Prostate gland (tissue), 2 donors: ENCODE results near the gene DNAH14. TPM values are rescaled to one million over a fixed set of nuclear protein-coding genes. Genes with fewer than 3 reads are reported as not detected.
A peak's percentile ranks its signal among the peaks of the same experiment; 100 is the strongest.
"Not testable (repeated sequence)": the region's sequence is repeated elsewhere in the genome, so short reads cannot be mapped to it uniquely, and the experiment has no call there.

Experiments
- DNase-seq: peaks from one replicate; pipeline ENCODE4 v3.0.0-alpha.2; 2019; ENCODE audit warnings: low spot score
- H3K27ac ChIP-seq, 2 donors: fragments of 200-600 bp; sonication (generic); 2 replicates each; pipeline ENCODE4 v1.5.1; 2017 to 2019
- H3K27me3 ChIP-seq: fragments of 200-600 bp; sonication (generic); replicated peaks from 2 replicates; pipeline ENCODE4 v1.5.1; 2019; ENCODE audit not compliant: insufficient read depth
- H3K36me3 ChIP-seq, 2 donors: fragments of 200-600 bp; sonication (generic); 1 replicate in 1 of 2; 2 replicates in 1 of 2; pipeline versions ENCODE4 v1.5.1 to v1.8.1; 2017 to 2019
- H3K4me1 ChIP-seq: fragments of 200-600 bp; sonication (generic); replicated peaks from 2 replicates; pipeline ENCODE4 v1.5.1; 2019
- H3K4me3 ChIP-seq, 2 donors: fragments of 200-600 bp; sonication (generic); 2 replicates each; pipeline ENCODE4 v1.5.1; 2017 to 2019
- H3K9me3 ChIP-seq: fragments of 200-600 bp; sonication (generic); 2 replicates; pipeline ENCODE4 v1.5.1; 2017
- POLR2A ChIP-seq: fragments of 450-650 bp; IDR thresholded peaks from one replicate; pipeline ENCODE4 v1.6.1; 2016; ENCODE audit warnings: antibody characterized with exemption, mild to moderate bottlenecking
- POLR2AphosphoS5 ChIP-seq: sonication (generic); formaldehyde crosslinking; IDR thresholded peaks from one replicate; pipeline ENCODE4 v1.6.1; 2017; ENCODE audit warnings: antibody characterized with exemption
- WGBS: methylation state at CpG from one replicate; pipeline ENCODE4 v1.1.5; 2018; 5-methylcytosine and 5-hydroxymethylcytosine counted together
- intact Hi-C: fragments of 100-400 bp; cut with DNase I; formaldehyde crosslinking; loops from one replicate; pipeline ENCODE4 v1.14.2; 2022
- total RNA-seq, 2 donors: library from RNA; depleted of rRNA; stranded (reverse); fragments of >200 nt; gene quantifications; one replicate each; pipeline ENCODE4 v1.1.0, GENCODE V29; 2016
- TF ChIP-seq, protein P1 (sequence below), 4 experiments: fragments of 200-600 bp in 2 of 4; fragments of 450-650 bp in 2 of 4; sonication (generic) in 2 of 4; IDR thresholded peaks; 1 replicate in 3 of 4; 2 replicates in 1 of 4; pipeline ENCODE4 v1.5.1; 2016 to 2019; ENCODE audit warnings: antibody characterized with exemption in 4 of 4, mild to moderate bottlenecking in 2 of 4, moderate library complexity in 2 of 4

The DNAH14 gene
- 10 to 100 TPM; 16.5 to 26.8 TPM for total RNA-seq

DNA sequence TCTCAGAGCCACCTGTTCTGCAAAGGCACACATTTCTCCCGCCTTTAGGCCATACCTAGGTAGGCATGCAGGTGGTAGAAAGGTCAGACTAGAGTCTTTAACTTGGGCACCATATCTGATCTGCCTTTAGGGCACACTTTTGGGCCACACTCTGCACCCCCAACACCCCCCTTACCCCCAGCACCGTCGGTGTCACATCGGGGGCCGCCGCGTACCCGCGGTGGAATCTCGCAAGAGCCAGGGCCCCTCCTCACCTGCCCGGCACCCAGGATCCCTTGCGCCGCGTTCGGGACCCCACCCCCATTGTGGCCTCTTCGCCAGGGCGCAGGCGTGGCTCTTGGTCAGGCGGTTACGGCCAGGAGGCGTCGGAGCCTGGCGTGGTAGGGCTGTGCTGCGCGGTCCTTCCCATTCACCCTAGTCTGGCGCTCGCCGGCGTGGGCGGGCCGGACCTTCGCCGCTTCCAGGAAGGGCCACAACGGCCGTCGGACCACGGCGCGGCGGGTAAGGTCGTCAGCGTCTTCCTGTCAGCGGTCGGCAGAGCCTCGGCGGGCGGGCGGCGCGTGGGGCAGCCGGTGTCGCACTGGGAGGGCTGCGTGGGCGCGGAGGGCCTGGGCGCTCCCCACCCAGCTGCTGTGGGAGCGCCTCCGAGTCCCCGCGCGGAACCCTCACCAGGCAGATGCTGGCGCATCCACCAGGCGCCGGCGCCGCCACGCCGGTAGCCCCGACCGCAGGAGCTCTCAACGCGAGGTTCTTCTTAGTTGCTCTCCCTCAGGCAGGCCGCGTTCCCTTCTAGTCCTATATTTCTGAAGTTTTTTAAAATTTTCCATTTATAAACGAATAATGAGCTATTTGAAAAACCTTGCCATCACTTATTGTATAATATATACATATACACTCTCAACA lies at the start of gene DNAH14:
Gene DNAH14, plus strand, starts transcription at position 341 of the 903 bp plus-strand sequence. CDS start 23,028 bp downstream, outside the sequence.
- TF ChIP-seq POLR2AphosphoS5 (peak; percentile 69), POLR2A (peak; percentile 57)
- TF ChIP-seq, protein P1, sequence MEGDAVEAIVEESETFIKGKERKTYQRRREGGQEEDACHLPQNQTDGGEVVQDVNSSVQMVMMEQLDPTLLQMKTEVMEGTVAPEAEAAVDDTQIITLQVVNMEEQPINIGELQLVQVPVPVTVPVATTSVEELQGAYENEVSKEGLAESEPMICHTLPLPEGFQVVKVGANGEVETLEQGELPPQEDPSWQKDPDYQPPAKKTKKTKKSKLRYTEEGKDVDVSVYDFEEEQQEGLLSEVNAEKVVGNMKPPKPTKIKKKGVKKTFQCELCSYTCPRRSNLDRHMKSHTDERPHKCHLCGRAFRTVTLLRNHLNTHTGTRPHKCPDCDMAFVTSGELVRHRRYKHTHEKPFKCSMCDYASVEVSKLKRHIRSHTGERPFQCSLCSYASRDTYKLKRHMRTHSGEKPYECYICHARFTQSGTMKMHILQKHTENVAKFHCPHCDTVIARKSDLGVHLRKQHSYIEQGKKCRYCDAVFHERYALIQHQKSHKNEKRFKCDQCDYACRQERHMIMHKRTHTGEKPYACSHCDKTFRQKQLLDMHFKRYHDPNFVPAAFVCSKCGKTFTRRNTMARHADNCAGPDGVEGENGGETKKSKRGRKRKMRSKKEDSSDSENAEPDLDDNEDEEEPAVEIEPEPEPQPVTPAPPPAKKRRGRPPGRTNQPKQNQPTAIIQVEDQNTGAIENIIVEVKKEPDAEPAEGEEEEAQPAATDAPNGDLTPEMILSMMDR (IDR thresholded peaks at IDR 0.05) = peak in 1 of 4 experiments; percentile 5
- Histone ChIP-seq H3K9me3 (no peaks in the 10 kb centered on the region), H3K4me1 (no peaks in the 10 kb centered on the region), H3K4me3 (peak within 1 kb of the TSS; percentile 60), H3K27ac (peak within 1 kb of the TSS; percentile 72), H3K36me3 (no peaks in the 10 kb centered on the region), H3K27me3 (no peaks in the 10 kb centered on the region)
- DNase-seq = peak; percentile 59
- 2% methylated on average over 41 of the region's 75 CpGs for WGBS
- intact Hi-C loops = no loop called here

DNA sequence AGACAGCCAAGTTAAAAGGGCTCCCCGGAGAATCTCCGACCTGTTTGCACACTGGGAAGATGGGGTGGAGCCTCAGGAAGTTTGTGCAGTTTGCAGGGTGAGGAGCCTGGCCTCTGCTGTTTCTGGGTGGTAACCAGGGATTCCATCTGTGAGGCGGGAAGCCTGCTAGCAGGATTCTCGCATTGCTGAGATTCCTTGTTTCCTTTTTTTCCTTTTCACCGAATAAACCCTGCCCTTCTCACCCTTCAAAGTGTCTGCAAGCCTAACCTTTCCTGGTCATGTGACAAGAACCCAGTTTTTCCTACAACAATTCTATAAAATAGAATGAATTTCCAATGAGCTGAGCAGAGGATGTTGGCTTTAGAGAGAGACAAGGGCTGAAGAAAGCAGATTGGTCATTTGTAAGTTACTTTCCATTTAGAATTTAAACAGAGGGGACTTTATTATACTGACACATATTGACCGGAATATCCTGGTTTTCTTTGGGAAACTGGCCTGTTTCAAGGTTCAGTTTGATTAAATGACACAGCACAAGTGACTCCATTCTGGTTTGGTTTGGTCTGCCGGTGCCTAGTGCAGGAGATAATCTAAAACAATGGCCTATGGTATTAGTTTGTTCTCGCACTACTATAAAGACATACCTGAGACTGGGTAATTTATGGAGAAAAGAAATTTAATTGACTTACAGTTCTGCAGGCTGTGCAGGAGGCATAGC lies 48.7 kb upstream of the DNAH14 start:
- no peak for DNase-seq
- WGBS = 63% methylated on average over 8 of the region's 8 CpGs
- intact Hi-C loops = no loop called here

DNA sequence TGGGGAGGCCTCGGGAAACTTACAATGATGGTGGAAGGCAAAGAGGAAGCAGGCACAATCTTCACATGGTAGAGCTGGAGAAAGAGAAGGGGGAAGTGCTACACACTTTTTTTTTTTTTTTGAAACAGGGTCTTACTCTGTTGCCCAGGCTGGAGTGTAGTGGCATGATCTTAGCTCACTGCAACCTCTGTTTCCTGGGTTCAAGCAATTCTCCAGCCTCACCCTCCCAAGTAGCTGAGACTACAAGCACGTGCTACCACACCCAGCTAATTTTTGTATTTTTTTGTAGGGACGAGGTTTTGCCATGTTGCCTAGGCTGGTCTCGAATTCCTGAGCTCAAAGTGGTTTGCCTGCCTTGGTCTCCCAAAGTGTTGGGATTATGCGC lies 48.2 kb upstream of the DNAH14 start:
- 90% methylated on average over 5 of the region's 5 CpGs for WGBS
- H3K36me3 ChIP-seq, H3K9me3 ChIP-seq, H3K4me3 ChIP-seq, intact Hi-C loops, H3K4me1 ChIP-seq, DNase-seq, H3K27ac ChIP-seq, H3K27me3 ChIP-seq: not testable (repeated sequence)

More for the DNA sequence above, 48.7 kb upstream of the DNAH14 start:
- TF ChIP-seq, protein P1 (IDR thresholded peaks at IDR 0.05) = no peak
- TF ChIP-seq POLR2A (no peak), POLR2AphosphoS5 (no peak)
- no peaks in the 10 kb centered on the region for H3K27me3 ChIP-seq
- no peak overlapping the region for H3K27ac ChIP-seq
- no peaks in the 10 kb centered on the region for H3K9me3 ChIP-seq
- no peak overlapping the region for H3K4me3 ChIP-seq
- H3K4me1 ChIP-seq = peaks cover 7% of the 10 kb centered on the region
- H3K36me3 ChIP-seq = no peaks in the 10 kb centered on the region

DNA sequence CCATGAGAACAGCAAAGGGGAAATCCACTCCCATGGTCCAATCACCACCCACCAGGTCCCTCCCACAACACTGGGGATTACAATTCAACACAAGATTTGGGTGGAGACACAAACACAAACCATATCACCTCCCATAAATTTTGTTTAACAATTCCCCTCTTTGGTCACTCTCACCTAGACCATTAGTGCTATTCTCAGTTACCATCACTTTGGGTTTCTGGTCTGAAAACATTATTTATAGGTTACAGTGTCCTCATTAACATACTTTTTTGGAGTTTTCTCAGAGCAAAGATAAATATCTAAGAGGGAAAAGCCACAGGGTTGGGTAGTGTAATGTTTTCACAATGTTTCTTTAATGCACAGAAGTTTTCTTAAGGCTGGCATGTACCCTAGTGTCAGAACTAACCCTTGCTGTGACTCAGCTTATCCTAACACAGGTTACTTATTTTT lies 47.7 kb upstream of the DNAH14 start:
- Histone ChIP-seq H3K9me3 (no peaks in the 10 kb centered on the region), H3K36me3 (no peaks in the 10 kb centered on the region), H3K4me3 (no peak overlapping the region), H3K27me3 (no peaks in the 10 kb centered on the region), H3K4me1 (peaks cover 7% of the 10 kb centered on the region), H3K27ac (no peak overlapping the region)
- TF ChIP-seq POLR2A = no peak
- TF ChIP-seq, protein P1 (IDR thresholded peaks at IDR 0.05) = no peak
- no peak for TF ChIP-seq POLR2AphosphoS5
- no peak for DNase-seq
- intact Hi-C loops = no loop called here

DNA sequence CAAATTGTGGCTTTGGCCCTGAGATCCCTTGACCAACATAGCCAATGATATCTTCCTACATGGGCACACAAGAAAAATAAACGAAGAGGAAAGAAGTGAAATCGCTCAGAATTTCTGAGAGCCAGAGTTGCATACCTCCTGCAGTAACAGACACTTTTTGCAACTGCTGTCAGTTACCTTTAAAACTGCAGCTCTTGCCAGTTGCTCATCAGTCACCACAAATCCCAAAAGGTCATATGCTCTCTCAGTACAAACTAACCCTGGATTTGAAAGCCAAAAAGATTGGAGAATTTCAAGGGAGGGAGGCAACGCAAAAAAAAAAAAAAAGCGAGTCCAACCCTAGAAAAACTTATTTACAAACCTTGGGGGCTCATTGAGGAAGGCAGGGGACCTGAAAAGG lies 47.2 kb upstream of the DNAH14 start:
- no peaks in the 10 kb centered on the region for H3K36me3 ChIP-seq
- H3K27me3 ChIP-seq = no peaks in the 10 kb centered on the region
- intact Hi-C loops = no loop called here
- WGBS = 71% methylated on average over 4 of the region's 4 CpGs
- TF ChIP-seq POLR2A = no peak
- no peak overlapping the region for H3K27ac ChIP-seq
- H3K4me3 ChIP-seq = no peak overlapping the region
- no peaks in the 10 kb centered on the region for H3K9me3 ChIP-seq
- DNase-seq = no peak
- H3K4me1 ChIP-seq = peaks cover 7% of the 10 kb centered on the region
